HG02642 (cell line): ENCODE results near the gene PAX4.

ENCODE experiments used
- ATAC-seq: cut with Tn5 transposase; IDR thresholded peaks from one replicate; pipeline ENCODE4 v1.9.1; 2021; ENCODE audit warnings: mild to moderate bottlenecking; ENCODE audit not compliant: unreplicated experiment, poor library complexity

Gene PAX4

DNA sequence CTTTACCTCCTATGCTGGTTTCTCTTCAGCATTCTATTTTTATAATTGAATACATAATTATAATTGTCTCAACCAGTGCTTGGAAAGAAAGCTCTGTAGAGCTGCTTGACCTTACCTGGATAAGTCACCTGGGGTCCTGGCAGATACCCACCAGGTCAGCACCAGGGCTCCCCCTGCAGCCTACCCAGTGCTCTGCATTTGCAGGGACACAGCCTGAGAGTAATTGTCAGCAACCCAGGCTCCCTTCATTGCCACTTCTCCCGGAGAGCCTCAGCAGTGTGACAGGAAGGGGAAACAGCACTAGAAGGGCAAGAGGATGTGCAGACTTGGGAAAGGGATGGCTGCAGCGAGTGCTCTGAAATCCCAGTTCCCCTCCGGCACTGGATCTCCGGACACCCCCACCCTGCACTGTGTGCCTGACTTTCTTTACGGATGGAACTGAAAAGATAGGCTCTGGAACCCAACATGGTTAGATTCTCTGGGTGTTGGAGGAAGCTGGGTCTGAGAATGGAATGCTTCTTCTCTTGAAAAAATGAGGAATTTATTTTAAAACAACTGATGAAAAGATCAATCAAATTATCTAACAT, 11.4 kb upstream of the PAX4 start:
- peak; percentile 77 for ATAC-seq

DNA sequence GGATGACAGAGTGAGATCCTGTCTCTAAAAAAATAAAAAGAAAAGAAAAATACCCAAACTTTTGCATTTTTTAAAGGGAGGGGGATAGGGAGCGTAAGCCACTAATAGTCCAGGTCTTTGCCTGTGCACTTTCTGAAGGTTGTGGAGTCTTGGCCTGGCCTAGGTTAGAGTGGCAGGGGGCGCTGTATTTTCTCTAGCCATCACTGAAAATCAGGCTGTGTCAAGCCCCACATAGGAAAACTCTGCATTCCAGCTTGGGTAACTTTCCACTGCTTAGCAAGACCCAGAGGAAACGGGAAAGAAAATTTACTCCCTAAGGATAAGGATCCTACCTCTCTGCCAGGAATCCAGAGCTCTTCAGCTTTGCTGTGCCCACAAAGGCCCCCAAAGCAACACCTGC, 10.5 kb upstream of the PAX4 start:
- ATAC-seq, result no peak

DNA sequence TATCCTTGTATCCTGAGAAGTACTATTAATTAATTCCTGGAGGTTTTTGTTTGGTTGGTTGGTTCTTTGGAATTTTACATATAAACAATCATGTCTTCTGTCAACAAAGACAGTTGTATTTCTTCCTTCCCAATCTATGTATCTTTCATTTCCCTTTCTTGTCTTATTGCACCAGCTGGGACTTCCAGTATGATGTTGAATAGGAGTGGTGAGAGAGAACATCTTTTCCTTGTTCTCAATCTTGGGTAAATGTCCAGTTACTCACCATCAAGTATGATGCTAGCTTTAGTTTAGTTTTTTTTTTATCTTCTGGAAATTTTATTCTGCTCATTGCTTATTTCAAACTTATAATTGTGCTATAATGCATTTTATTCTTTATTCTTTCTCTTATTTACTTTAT, 7.4 kb upstream of the PAX4 start:
- no peak for ATAC-seq

DNA sequence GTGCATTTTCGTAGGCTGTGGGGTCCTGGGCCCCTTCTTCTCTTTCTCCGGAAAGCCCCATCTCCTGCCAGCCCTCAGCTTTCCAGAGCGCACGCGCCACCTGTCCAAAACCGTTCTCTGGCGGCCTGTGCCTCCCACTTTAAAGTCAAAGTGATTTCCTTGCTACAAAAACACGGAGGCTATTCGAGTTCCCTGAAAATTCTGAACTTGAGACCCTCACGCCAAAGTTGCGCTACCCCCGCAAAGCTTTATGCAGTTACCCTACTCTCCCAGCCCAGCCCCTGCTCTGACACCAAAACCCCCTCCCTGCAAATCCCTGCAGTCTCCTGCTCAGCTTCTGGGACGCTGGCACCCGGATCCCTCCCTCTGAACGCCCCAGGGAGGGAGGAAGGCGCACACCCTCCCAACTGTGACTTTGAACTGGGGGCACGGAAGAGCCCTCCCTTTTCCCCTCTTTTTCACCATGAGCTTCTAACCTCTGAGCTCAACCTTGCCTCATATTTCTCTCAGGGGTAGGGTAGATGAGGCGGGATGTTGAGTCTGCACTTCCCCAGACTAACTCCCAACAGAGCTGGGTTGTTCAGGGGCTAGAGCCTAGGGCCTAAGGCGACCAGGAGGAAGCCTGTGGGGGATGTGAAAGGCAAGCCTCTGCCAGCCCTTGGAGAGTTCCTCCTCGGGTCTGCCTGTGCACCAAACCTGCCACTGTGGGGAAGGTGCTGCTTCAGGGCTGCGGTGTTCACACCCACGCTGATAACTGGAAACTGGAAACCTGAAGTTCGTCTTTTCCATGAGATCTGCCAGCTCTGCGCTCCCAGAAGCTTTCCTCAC, 2.7 kb upstream of the PAX4 start:
- no peak for ATAC-seq

DNA sequence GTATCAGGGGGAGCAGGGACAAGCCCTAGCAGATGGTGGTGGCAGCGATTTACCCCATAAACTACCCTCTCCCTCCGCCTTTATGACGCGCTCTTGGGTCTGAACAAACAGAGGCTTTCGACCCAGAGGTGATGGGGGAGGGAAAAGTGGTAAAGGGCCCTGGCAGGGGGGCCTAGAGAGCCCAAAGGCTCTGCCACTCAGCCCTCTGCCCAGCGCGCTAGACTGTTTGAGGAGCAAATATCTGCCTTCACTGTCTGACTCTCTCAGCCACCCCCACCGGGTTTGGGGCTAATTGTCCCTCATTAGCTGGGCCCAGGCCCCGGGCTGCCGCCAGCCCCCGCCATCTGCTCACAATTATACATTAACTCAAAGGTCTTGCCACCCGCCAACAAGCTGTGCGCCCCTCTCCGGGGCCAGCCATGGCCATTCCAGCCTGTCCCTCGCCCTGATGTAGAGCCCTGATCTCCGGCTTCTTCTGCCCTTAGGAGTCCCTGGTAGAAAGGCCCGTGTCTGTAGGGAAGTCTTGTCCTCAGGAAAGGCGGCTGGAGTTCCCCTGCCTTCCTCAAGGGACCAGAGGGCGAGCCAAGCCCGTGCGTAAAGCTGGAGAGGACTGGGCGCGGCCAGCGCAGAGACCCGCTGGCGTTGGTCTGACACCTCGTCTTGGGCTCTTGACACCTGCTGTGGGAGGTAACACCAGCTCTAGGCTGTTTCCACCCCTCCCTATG, 1.9 kb upstream of the PAX4 start:
- ATAC-seq, result no peak

DNA sequence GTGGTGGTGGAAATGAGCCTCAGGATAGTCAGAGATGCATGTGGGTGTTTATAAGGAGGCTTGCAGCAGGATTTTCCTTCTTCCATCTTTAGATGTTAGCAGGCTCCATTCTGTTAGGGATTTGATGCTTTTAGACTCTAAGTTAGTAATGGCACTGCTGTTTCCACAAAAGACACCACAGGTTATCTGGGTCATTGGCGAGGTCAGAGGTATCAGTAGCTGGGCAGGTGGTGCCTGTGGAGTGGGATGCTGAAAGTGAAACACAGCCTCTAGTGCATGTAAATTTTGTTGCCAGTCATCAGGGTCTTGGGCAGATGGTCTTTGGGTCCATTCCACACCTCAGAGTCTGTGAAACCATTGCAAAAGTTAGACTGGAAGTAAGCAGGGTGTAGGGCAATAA, 833 bp upstream of the PAX4 start:
- no peak for ATAC-seq

DNA sequence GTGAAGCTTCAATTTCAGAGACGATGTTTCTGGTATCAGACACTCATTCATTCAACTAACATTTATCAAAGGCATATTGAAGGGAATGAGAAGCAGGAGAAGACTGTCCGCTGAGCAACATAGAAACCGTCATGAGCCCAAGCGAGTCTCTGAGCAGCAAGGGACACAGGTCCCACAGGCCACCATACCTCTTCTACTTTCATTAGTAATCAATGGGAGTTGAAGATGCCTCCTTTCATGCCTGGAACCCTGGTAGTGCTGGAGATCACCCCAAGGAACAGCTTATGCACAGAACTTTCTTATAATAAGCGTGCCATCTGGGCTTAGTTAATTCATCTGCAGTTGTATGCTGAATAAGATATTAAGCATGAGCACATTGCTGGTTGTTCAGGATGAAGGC, 1.2 kb downstream of the PAX4 start:
- no peak for ATAC-seq

DNA sequence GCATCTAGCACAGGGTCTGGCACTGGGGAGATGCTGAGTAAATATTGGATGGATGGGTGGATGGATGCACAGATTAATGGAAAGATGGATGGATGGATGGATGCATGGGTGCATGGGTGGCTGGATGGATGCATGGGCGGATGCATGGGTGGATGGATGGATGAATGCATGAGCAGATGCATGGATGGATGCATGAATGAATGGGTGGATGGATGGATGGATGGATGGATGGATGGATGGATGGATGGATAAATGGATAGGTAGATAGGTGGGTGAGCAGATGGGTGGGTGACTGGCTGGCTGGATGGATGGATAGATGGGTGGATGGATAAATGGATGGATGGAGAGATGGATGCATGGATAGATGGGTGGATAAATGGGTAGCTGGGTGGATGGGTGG, 5.7 kb downstream of the PAX4 start:
- no peak for ATAC-seq

DNA sequence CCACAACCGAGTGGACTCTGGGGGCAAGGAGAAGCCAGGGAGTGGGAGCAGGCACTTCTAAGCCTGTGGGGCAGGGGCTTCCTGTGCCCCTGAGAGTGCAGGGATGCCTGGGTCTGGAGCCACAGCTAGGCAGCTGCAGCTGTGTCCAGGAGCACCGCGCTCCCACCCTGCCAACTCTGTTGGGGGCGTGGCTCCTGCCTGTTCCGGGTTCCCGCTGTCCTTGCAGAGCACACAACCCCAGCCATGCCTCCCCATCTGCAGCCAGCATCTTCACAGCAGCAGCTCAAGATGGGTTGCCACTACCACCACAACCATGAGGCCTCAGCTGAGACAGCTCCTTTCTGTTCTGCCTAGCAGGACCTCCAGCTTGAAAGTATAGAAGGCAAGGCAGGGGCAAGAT, 8.6 kb downstream of the PAX4 start:
- ATAC-seq, result no peak

DNA sequence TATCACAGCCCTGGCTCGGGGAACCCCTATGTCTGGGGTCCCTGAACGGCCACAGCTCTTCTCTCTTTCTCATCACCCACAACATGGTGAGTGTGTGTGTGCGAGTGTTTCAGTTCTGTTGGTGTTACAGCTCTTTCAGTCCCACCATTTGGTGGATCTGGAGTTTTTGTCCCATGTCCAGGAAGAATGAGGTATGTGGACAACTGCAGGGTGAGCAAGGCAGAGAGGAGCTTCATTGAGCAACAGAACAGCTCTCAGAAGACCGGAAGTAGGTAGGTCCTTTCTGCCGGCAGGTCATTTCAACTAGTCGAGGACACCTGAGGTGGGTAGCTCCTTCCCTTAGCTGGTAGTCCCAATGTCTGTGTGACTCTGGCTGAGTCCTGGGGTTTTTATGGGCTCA, 9.5 kb downstream of the PAX4 start:
- no peak for ATAC-seq

DNA sequence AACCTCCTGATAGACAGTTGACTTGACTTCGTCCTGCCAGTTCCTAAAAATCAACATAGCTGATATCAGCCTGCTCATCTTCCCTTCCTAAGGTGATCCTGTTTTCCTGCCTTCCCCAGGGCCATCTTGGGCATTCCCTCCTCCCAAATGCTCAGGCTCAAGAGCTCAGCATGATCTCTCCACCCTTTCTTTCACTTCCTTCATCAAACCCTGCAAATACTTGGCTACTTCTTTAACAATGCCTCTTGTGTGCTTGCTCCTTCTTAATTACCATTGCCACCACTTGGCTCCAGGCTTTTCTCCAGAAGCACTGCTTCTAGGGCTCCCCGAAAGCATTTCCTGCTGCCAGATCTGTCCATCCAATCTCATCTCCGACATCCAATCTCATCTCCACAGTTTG, 17.1 kb downstream of the PAX4 start:
- ATAC-seq, result no peak

DNA sequence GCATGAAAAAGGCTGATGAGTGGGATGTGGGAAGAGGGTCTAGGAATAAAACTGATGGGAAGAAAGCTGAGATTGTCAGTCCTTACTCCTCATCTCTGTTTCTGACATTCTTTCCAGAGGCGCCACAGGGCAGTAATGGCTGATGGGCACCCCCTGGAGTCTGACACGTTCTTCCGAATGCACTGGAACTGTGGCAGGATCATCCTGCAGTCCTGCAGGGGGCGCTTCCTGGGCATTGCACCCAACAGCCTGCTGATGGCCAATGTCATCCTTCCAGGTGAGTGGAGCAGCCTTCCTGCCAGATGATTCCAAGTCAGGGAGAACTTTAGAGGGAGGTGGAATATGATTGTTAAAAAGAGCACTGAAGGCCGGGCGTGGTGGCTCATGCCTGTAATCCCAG, 19.6 kb downstream of the PAX4 start:
- ATAC-seq, result no peak

DNA sequence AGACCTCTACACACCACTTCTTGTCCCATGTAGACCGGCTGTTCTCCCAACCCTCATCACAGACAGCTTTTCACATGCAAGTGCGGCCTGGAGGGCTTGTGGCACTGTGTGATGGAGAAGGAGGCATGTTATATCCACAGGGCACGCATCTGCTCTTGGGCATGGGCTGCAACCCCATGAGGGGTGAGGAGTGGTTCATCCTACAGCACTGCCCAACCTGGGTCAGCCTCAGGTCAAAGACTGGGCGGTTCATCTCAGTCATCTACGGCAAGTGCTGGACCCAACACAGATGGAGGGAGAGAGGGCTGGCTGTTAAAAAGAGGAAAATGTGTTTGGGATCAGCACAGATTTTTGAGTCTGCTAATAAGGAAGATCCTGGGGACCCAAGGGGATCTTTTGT, 22.2 kb downstream of the PAX4 start:
- ATAC-seq, result no peak

DNA sequence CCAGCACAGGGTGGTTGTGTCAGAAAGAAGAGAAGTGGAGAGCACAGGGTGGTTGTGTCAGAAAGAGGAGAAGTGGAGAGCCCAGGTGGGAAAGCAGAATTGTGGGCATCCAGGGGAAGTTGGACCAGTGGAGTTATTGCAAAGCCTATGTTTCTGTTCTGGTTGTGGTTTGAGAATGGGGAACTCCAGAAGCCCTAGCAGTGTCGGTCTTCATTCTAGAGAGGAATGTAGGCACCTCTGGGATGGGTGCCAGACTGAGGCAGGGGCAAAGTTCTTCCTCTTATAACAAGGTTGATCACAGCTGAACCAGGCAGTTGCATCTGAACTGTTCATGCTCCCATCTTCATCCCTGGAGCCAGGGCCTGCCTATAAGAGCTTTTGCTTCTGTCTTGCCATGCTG, 23.5 kb downstream of the PAX4 start:
- no peak for ATAC-seq

DNA sequence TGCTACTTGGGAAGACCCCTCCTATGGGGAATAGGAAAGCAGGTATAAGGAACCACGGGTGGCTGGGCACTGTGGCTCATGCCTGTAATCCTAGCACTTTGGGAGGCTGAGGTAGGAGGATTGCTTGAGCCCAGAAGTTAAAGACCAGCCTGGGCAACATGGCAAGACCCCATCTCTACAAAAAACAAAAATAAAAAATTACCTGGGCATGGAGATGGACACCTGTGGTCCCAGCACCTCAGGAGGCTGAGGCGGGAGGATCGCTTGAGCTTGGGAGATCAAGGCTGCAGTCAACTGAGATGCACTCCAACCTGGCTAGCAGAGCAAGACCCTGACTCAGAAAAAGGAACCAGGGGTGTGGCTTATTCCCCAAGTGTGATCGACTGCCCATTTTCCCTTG, 25.4 kb downstream of the PAX4 start:
- no peak for ATAC-seq

DNA sequence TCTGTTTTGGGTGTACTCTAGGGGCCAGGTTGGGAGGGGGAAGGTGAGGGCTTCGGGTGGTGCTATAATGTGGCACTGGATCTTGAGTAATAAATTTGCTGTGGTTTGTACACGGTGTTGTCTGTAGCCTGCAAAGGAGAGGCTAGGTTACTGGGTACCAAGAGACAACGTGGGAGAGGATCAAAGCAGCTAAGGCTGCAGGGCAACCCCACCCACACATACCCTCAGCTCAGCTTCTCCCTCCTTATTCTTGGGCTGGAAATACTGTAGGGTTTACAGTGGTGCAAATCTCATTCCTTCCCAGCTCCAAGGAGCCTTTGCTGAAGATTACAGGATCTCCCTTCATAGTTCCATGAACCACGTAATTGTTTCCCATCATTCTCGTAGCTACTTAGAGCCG, 26.4 kb downstream of the PAX4 start:
- ATAC-seq, result no peak

DNA sequence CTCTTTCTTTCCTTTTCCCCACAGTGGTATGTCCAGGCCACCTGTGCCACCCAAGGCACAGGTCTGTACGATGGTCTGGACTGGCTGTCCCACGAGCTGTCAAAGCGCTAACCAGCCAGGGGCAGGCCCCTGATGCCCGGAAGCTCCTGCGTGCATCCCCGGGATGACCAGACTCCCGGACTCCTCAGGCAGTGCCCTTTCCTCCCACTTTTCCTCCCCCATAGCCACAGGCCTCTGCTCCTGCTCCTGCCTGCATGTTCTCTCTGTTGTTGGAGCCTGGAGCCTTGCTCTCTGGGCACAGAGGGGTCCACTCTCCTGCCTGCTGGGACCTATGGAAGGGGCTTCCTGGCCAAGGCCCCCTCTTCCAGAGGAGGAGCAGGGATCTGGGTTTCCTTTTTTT, 26.8 kb downstream of the PAX4 start:
- no peak for ATAC-seq

DNA sequence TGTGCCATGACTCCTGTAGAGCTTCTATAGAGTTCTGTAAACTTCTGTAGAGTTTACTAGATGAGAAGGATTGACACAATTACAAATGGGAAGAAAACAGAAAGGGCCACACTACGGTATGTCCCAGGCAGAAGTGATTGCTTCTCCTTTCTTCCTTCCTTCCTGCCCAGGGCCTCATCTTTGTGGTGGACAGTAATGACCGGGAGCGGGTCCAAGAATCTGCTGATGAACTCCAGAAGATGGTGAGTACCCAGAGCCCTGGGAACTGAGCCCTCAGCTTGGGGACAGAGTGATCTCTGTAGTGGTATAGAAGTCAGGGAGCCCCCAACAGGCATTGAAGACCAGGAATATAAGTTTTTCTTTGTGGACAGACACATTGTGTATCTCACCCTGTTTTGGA, 28.0 kb downstream of the PAX4 start:
- no peak for ATAC-seq

DNA sequence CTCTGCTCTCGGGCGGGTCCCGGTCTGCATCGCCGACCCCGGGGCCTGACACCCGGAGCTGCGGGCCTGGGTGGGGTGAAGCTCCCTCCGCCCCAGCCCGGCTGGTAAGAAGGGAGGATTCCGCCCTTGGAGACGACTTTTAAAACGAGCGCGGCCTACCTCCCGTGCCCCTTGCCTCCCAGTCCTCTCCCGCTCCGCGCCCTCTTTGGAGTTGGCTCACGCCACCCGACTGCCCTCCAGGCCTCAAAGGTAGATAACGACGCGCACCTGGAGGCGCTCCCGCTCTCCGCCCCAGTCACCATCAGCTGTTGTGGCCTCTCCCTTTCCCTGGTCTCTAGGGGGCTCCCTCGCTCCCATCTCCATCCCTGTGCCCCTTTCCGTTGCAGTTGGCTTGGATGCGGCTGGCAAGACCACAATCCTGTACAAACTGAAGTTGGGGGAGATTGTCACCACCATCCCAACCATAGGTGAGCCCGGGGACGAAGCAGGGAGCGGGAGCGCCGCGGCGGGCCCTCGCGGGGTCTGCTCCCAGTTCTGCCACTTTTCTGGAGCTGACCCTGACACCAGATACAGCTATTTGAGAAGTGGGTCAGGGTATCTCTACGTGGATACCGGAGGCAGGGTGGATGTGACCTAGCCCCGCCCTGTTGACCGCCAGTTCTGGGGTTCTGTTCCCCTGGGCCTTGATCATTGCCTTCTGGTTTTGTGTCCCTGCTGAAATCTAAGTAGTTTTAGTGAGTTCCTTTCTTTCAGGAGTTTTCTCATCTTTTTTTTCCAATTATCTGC, 29.1 kb downstream of the PAX4 start:
- peak; percentile 20 for ATAC-seq

DNA sequence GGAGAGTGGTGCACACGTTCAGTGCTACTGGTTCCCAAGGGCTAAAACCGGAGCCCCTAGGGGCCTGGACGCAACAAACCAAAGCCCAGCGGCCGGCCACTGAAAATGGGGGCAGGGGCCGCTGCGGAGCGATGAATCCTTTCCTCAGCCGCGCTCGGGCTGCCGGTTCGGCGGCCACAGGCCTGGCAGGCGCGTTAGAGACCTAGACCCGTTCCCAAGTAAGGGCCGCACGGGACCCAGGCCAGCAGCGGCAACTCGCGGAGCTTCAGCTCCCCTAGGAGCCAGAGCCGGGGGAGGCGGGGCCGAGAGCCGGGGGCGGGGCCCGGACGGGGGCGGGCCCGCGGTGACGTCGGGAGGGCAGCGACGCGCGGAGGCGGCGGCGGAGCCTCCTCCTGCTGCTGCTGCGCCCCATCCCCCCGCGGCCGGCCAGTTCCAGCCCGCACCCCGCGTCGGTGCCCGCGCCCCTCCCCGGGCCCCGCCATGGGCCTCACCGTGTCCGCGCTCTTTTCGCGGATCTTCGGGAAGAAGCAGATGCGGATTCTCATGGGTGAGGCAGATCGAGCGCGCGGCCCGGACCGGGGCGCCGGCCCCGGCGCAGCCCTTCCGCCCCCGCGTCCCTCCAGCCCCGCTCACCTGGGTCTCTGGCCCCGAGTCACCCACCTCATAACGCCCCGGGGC, 29.8 kb downstream of the PAX4 start, which contains the start of gene ARF5:
TSS of gene ARF5 (plus strand) at position 393 of the 678 bp plus-strand sequence. CDS start at position 481, 88 bp downstream.
- ATAC-seq, result peak; percentile 82
